Stimulated activated CD8-positive, alpha-beta memory T cell treated with anti-CD3 and anti-CD28 coated beads, Interleukin-7, amount 100 ng/mL, for 4 hours (primary cell): Measurements from ENCODE around the gene GALNTL6.

Experiments used
- DNase-seq, 2 donors: peaks; one replicate each; pipeline ENCODE4 v3.0.0-alpha.2; 2020; ENCODE audit warnings: low read depth in 2 of 2

The GALNTL6 gene

DNA sequence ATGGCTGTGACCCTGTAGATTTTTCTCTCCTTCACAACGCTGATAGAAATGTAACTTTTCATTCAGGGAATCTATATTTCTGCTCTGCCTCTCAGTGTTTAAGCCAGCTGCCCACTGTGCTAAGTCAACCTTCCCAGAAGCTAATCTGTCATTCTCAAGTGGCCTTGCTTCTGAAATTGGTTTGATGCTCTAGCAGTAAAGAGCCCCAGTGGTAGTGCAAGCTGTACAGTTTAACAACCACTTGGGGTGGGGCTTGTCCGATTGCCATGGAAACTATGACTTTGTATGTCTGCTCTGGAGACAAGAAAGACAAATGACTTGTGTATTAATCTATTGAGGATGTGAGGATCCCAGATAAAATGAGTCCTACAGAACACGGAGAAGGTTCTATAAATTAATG is 734.5 kb downstream of the GALNTL6 start:
- no peak for DNase-seq

GRCh38 chr4:172553216-172553615 is 740.0 kb downstream of the GALNTL6 start:
- DNase-seq = no peak

DNA sequence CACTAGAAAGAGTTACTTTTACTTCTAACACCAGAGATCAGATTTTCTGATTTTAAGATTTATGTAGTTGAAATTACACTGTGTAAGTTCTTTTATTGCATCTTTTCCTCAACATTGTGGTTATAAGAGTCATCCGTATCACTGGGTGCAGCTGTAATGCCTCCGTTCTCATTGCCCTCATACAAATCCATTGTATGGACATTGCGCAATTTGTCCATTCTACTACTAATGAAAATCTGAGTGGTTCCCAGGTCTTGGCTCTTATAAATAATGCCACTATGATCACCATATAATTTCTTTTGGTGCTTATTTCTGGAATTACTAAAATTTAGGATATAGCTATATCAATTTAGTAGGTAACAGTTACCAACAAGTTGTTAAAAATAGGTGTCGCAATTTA is 741.4 kb downstream of the GALNTL6 start:
- DNase-seq = no peak

DNA sequence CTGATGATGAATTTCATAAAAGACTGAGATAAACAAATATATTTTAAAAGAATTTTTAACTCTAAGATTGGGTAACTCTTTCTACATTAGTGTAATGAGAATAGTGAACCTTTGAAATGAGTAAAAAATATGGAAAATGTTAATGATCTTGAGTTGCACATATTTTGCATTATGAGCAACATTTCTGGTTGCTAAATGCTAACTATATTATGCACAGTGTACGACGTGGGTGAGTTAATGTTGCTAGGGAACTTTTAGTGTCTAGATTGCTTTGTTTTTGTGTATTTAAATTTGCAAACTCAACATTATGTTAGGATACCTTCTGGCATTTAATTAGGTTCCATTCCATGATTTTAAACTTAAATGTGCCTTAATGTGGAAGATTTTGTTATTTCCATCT is 742.5 kb downstream of the GALNTL6 start:
- DNase-seq = no peak

DNA sequence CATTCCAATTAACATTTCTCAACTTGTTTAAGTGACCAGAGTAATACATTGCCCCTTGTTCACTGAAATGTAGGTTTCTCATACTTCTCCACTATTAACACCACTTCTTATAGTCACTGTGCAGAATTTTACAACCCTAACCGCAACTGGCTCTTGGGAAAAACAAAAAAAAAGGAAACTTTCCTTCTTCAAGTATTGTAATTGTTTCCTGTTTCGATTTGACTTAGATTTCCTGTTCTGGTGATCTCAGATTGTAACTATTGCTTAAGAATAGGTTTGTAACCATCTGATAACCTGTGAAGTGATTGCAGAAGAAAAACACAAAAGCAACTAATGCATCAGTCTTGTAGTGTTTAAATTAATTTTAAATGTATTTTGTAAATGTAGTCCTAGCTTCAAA is 760.7 kb downstream of the GALNTL6 start:
- no peak for DNase-seq

- DNase-seq = no peak
These were observed 765.5 kb downstream of the GALNTL6 start for GRCh38 chr4:172578712-172579111.

DNA sequence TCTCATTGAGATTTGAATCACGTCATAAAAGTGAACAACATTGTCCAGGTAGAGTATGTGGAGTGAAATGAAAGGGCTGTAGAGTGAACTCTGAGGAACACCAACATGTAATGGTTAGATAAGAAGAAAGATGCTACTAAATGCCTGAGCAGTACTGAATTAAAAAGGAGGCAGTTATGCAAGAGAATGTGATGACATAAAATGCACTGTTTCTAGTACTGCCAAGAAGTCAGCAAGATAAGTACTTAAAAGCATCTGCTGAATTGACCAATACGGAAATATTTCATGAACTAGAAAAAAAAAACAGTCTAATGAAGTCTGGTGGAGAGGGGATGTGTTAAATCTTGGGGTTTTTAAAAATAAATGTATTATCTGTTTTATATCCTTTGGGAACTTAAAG is 771.6 kb downstream of the GALNTL6 start:
- no peak for DNase-seq

- DNase-seq = no peak
These were observed 783.0 kb downstream of the GALNTL6 start for GRCh38 chr4:172596206-172596605.

DNA sequence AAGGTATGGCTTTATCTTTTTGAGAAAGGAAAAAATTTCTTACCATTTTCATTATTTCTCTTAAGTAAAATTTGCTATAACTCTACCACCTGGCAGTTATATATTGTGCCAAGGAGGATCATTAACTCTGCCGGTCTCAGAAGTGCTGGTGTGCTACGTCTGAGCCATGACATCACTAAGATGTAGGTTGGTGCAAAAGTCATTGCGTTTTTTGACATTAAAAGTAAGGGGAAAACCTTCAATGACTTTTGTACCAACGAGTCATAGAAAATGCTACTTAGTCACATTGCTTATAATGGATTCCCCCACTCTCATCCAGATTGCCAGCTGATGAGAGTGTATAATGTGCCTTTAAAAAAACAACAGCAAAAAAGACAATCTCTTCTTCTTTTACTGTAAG is 786.4 kb downstream of the GALNTL6 start:
- no peak for DNase-seq

DNA sequence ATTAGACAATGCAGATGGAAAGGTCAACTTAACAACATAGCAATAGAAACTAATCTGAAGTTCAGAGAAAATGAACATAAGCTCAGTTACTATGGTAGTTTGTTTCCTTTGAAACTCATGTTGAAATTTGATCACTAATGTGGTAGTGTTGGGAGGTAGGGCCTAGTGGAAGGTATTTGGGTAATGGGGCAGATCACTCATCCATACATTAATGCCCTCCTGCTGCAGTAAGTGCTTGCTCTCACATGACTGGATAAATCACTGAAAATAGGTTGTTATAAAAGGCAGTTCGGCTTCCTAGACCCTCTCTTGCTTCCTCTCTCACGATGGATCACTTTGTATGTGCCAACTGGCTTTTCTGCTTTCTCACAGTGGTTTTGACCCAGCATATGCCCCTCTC is 788.0 kb downstream of the GALNTL6 start:
- DNase-seq = no peak

DNA sequence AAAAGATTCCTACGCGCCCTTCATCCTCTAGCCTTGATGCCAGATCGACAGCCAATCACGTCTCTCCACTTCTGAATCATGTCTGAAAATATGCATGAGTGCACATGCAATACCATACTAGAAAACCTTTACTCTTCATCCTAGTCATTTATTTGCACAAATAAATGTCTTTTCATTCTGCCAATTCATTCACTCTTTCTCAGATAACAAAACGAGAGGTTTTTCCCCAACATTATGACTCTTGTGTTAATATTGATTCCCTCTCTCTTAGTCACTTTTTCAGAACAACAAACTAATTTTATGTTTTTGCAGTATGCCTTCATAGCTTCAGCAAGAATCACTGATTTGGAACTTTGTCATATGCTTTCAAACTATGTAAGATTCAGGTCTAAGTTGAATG is 806.0 kb downstream of the GALNTL6 start:
- DNase-seq = no peak

DNA sequence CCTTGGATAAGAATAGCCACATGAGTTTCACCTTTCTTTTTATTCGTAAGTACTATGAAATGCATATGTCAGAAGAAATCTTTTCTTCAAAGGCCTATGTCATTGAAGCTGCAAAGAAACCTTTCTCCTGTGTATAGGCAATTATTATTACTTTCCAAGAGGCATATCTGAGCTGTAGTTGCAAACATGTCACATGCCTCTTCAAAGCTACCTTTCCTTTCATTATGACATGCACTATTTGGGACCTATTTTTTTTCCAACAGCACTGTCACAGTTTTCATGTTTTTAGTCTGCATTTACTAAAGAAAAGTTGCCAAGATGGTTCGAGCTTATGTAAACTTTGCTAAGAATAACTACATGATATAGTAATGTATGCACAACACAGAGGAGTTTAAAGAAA is 806.6 kb downstream of the GALNTL6 start:
- no peak for DNase-seq

GRCh38 chr4:172628263-172628662 is 815.1 kb downstream of the GALNTL6 start:
- no peak for DNase-seq

DNA sequence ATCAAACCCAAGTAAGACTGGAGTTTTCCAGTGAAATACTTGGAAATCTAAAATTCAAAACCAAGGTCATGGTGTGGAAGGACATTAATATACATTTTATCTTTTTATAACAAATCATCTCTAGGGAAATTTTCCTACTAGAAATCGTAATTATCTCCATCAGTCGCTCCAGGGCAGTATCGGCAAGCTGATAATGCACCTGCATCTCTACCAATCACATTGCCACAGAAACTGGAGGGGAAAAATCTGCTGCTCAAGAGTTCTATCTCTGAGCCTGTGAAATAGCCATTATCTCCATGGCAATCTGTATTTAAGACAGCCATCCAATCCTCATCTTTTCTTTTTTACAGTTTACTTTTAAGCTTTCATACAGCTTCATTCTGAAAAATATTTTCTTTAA is 817.1 kb downstream of the GALNTL6 start:
- DNase-seq = no peak

DNA sequence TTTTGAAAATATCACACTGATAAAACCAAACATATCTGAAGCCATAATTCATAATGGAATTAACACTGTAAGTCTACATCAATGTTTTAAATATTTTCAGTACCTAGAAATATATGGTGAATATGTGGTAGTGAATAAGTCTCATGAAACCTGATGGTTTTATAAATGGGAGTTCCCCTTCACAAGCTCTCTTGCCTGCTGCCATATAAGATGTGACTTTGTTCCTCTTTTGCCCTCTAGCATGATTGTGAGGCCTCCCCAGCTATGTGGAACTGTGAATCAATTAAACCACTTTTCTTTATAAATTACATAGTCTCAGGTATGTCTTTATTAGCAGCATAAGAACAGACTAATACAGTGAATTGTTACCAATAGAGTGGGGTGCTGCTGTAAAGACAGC is 818.6 kb downstream of the GALNTL6 start:
- DNase-seq = no peak

- DNase-seq = no peak
These were observed 835.3 kb downstream of the GALNTL6 start for GRCh38 chr4:172648471-172648870.

- no peak for DNase-seq
These were observed 835.9 kb downstream of the GALNTL6 start for GRCh38 chr4:172649143-172649542.

DNA sequence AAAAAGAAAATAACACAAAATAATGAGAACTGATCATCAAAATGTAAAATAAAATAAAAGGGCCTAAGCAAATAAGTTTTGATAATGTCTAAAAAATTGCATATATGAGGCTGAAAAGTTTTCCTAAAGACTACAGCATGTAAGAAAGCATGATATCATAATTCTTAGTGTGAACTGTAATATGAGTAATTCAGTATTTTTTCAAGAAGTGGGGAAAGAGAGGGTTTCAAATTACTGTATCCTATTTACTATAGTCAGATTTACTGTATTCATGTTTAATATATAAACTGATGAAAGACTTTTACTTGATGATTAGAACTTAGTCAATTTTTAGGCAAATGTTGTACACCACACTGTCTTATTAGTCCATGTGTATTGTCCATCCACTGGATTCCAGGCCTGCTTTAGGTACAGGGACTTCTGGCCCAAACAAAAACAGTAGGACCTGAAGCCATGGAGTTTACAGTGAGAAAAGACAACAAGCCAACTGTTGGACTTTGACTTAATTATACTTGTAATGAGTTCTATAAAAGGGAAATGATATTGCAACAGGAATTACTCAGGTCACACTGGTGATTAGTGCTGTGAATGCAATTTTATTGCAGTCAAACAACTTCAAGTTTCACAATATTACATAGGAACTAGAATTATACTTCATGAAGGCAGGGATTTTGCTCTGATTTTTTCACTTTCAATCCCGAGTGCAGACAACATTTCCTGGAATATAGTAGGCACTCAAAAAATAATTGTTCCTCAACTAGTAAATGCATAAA is 837.7 kb downstream of the GALNTL6 start:
- DNase-seq = no peak

- DNase-seq = no peak
These were observed 838.8 kb downstream of the GALNTL6 start for GRCh38 chr4:172651961-172652360.

GRCh38 chr4:172652369-172652768 is 839.2 kb downstream of the GALNTL6 start:
- no peak for DNase-seq

- no peak for DNase-seq
These were observed 840.5 kb downstream of the GALNTL6 start for GRCh38 chr4:172653676-172654075.

GRCh38 chr4:172654457-172654856 is 841.3 kb downstream of the GALNTL6 start:
- DNase-seq = no peak

DNA sequence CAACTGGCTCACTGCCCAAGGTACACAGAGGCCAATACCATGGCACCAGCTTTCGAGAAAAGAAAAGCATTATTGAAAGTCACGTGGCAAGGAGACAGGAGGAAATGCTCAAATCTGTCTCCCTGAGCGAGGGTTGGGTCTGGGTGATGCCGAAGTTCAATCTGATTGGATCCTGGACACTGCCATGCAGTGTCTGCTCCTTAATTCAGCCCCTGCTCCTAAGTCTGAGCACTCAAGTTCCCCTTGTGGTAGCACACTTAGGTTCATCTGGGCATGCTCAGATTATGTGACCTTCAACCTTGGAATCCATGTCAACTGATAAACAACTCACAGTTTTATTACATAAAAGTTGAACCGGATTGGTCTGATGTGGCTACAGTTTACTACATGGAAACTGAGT is 842.9 kb downstream of the GALNTL6 start:
- no peak for DNase-seq

DNA sequence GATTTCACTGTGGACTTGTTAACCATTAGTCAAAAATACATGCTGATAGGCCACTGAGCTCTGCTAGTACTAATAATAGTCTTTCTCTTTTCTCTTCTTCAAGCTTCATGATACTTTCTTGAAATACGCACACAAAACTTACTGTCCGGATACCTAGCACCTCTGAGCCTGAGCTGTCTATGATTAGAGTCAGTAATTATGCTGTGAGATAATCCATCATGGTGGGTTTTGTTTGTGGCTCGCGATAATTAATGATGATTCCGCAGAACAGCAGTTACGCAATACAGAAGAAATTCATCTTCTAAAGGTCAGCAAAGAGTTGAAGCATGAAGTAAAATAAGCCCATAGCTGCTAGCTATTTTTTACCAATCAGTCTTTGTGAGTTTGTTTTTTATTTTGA is 843.9 kb downstream of the GALNTL6 start:
- DNase-seq = no peak
